CD4-positive, alpha-beta T cell treated with Interleukin-4 for 1 hour (primary cell): ENCODE data around the gene TMC4.
"Not testable (repeated sequence)": the region's sequence is repeated elsewhere in the genome, so short reads cannot be mapped to it uniquely, and the experiment has no call there.

Experiments
- DNase-seq, 2 donors: peaks; one replicate each; pipeline ENCODE4 v3.0.0-alpha.2; 2020 to 2022

Gene TMC4, protein sequence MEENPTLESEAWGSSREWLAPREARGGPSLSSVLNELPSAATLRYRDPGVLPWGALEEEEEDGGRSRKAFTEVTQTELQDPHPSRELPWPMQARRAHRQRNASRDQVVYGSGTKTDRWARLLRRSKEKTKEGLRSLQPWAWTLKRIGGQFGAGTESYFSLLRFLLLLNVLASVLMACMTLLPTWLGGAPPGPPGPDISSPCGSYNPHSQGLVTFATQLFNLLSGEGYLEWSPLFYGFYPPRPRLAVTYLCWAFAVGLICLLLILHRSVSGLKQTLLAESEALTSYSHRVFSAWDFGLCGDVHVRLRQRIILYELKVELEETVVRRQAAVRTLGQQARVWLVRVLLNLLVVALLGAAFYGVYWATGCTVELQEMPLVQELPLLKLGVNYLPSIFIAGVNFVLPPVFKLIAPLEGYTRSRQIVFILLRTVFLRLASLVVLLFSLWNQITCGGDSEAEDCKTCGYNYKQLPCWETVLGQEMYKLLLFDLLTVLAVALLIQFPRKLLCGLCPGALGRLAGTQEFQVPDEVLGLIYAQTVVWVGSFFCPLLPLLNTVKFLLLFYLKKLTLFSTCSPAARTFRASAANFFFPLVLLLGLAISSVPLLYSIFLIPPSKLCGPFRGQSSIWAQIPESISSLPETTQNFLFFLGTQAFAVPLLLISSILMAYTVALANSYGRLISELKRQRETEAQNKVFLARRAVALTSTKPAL

GRCh38 chr19:54172471-54173358 lies at the start of gene TMC4:
Gene TMC4 (minus strand): TSS chr19:54173160. CDS start chr19:54173117, 43 bp downstream.
- DNase-seq, result peak in 1 of 2 donors; percentile 24

DNA sequence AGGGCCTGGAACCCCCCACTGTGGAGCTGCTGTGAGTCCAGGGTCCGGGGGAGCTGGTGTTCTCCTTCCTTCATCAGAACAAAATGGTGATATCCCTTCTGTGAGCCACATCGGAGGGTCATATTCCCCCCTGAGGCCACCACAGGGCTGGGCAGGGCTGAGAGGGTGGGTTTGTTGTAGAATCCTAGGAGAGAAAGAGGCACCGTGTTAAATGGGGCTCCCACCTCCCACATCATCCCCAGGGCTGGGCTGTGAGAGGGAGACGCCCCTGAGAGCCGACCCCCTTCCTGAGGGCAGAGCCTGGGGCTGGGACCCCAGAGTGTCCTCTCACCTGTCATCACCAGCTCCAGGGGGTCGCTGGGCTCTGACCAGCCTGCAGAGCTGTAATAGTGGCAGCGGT lies 49.0 kb upstream of the TMC4 start:
- DNase-seq, result not testable (repeated sequence)

DNA sequence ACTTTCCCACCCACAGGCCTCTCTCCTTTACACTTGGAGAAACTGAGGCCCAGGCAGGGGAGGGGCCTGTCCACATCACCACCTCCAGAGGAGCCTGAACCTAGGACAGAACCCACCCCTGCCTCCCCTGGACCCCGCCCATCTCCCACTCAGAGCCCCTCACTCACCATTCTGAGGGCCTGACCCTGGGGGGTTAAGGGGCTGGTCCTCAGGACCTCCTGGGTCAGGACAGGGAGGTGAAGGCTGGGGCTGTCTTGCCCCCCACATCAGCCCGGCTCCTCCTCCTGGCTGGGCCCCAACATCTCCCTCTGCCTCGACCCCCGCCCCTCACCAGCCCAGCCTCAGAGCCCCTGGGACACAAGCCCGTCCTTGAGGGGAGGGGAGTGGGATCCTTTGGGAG lies 46.7 kb upstream of the TMC4 start:
- not testable (repeated sequence) for DNase-seq

GRCh38 chr19:54218960-54219661 lies 46.2 kb upstream of the TMC4 start:
- no peak for DNase-seq

DNA sequence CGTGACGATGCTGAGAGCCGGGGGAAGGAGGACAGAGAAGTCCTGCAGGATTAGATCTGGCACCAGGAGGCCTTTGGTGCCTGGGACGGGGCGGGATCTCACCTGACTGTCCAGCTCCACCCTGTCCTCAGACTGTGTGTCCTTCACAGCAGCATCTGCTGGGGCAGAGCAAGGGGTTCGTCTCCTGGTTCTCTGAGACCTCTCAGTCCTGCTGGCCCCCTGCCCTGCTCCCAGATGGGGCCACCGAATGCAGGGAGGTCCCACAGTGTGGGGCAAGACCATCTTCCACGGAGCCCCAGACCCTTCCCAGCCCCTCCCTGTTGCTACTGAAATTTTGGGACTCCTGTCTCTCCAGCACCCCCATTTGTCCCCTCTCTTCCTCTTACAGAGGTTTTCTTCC lies 45.3 kb upstream of the TMC4 start:
- no peak for DNase-seq

DNA sequence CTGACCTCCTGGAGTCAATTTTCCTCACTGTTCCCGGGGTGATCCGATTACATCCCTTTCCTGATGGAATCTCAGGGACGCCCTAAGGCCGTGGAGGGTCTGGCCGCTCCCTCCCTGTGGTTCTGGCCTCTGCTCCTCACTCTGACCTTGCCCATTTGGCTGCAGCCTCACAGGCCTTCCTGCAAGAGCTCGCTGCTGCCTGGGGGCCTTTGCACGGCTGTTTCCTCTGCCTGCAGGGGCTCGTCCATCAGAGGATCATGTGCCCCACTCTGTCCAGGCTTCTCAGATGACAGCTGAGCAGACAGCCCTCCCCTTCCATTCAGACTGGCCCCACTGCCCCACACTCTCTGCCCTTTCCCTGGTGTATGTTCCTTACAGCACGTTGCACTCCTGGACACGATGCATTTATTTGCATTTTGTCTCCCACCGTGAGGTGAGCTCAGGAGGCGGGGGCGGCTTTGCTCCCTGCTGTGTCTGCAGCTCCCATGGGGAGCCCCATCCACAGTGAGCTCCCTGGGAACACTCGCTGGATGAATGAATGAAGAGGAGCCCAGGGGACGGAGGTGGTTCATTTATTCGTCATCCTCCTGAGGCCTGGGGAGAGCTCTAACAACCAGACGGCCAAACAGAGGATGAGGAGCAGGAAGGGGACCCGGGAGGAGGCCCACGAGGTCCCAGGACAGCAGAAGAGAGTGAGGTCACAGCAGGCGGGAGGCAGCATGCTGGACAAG lies 44.7 kb upstream of the TMC4 start:
- not testable (repeated sequence) for DNase-seq

- DNase-seq, result no peak
Observed at GRCh38 chr19:54216869-54217268, 43.9 kb upstream of the TMC4 start.

DNA sequence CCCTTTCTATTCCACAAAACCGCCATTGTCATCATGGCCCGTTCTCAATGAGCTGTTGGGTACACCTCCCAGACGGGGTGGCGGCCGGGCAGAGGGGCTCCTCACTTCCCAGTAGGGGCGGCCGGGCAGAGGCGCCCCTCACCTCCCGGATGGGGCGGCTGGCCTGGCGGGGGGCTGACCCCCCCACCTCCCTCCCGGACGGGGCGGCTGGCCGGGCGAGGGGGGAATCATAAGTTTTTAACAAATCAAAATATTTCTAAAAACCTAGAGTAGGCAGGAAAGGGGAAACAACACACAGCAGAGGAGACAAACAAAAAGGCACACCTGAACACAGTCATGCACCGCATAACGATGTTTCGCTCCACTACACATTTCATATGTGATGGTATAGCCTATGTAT lies 41.8 kb upstream of the TMC4 start:
- not testable (repeated sequence) for DNase-seq

DNA sequence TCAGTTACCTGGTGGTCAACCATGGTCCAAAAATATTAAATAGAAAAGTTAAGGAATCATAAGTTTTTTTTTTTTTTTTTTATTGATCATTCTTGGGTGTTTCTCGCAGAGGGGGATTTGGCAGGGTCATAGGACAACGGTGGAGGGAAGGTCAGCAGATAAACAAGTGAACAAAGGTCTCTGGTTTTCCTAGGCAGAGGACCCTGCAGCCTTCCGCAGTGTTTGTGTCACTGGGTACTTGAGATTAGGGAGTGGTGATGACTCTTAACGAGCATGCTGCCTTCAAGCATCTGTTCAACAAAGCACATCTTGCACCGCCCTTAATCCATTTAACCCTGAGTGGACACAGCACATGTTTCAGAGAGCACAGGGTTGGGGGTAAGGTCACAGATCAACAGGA lies 41.3 kb upstream of the TMC4 start:
- not testable (repeated sequence) for DNase-seq

- no peak for DNase-seq
Observed at GRCh38 chr19:54211235-54211634, 38.3 kb upstream of the TMC4 start.

DNA sequence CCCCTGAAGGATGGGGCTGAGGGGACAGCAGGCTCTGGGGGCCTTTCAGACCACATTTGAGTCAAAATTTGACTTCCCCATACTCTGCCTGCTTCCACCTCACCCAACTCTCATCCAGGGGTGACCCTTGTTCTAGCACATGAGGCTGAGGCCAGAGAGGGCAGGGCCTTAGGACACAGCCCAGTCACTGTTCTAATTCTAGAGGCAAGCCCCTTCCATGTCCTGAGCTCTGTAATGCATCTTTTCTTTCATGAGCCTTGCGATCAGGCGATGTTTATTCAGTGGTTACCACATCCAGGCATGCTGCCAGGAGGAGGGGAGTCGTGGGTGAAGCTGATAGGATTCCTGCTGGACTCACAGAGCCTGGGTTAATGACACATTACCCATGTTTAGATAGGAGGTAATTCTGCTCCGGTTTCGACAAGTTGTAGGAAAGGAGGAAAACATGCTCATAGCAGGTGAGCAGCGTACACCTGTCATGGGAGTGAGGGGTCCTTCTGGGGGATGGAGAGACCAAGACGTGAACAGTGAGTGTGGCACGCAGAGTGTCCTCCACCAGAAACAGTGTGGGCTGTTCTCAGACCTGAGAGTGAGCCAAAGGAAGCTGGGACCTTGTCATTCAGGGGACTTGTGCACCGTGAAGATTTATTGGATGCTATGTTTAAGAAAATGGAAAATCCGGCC lies 37.0 kb upstream of the TMC4 start:
- peak in 1 of 2 donors; percentile 61 for DNase-seq

- no peak for DNase-seq
Observed at GRCh38 chr19:54209058-54209810, 36.3 kb upstream of the TMC4 start.

GRCh38 chr19:54208784-54209057 lies 35.8 kb upstream of the TMC4 start:
- DNase-seq, result no peak

DNA sequence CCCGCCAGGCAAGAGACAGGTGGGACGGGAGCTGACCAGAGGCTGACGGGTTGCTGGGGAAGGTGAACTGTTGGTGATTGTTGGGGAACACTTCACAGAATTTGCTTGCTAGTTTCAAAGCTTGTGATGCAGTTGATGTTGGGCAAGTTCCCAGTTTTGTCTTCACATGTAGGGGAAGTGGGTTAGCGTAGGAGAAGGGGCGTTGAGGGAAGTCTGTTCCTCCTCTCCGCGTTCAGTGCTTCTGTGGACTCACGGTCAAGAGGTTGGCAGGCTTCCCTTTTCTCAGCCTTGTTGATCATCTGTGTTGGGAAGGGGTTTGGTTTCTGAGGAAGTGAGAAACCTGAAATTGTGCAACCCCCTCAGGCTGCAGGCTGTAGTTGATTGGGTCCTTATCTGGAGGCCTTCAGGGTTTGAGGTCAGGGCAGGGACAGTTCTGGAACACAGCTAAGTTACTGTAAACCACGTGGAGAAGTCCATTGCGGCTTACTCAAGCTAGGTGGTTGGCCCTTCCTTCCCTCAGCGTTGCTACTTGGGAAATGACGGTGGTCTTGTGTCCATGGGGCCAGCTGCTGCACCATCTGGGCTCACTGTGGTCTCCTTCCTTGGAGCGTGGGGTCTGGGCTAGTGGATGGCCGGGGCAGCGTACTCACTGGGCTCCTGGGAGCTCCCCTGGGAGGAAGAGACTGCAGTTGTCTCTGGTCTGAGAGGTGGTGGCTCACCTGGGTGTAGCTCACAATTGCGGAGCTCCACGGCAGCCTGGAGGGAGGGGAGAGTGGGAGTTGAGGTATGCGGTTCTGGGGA lies 35.2 kb upstream of the TMC4 start:
- DNase-seq, result peak; percentile 57 to 89

- no peak for DNase-seq
Observed at GRCh38 chr19:54207676-54207982, 34.7 kb upstream of the TMC4 start.

DNA sequence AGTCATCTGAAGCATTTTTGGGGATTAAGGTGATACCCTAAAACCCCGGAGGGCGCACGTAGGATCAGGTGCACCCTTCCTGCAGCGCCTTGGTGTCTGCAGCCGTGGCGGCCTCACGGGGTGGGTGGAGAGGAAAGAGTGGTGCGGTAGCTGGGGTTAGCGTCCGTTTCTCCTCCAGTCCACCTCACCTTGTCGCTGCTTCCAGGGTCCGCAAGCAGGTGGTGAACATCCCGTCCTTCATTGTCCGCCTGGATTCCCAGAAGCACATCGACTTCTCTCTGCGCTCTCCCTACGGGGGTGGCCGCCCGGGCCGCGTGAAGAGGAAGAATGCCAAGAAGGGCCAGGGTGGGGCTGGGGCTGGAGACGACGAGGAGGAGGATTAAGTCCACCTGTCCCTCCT lies 34.2 kb upstream of the TMC4 start:
- DNase-seq, result not testable (repeated sequence)

GRCh38 chr19:54206831-54207177 lies 33.8 kb upstream of the TMC4 start:
- DNase-seq, result no peak

DNA sequence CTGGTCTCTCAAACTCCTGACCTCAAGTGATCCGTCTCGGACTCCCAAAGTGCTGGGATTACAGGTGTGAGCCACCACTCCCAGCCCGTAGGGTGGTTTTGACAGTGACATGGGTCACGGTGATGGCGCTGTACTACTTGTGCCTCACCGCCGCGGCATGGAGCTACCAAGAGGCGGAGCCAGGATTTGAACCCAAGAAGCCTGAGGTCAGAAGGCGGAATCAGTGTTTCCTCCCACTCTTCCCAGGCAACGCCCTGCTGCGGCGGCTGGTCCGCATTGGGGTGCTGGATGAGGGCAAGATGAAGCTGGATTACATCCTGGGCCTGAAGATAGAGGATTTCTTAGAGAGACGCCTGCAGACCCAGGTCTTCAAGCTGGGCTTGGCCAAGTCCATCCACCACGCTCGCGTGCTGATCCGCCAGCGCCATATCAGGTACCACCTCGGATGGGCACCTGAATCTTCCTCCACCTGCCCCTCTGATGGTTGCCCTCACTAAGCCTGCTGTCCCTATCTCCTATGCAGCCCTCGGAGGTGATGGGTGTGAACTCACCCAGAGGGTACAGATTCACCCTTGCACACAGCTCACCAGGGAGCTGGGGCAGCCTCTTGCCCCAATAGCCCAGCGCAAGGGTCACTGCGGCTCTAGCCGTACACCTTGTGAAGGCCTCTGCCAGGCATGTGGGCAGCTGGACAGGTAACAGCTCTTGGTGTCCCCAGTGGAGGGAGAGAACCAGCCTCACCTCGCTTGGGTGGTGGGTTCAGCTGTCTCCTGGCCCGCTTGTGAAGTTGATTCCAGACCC lies 33.3 kb upstream of the TMC4 start:
- no peak for DNase-seq

DNA sequence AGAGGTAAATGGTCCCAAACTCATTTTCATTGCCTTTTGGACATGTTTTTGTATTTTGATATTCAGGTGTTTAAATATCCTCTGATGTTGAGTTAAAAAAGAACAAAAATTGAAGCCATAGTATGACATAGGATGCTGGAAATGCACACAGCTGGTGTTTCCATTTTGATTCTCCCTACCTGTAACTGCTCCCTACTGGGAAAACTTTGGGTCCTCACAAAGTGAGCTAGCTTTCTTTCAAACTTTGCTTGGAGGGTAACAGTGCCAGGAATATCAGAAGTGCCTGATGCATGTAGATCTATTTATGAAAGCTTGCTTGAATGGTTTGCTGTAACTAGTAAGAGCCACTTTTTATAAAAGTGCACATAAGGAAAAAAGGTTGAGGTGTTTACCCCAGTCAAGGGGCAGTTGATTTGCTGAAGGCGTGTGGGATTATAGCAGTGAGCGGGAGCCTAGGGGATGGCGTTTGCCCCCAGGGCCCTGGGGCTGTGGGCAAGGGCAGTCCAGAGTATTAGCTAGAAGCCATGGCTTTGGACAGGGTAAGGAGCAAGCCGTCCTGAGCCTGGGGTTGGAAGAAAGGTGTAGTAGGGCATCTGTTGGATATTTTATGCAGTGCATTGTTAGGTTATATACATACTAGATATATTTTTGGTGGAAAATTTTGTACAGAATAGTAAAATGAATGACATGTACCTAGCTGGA lies 32.0 kb upstream of the TMC4 start:
- no peak for DNase-seq
